22Rv1 (cell line): ENCODE results near the gene AMBRA1.

Experiments used
- H3K27ac ChIP-seq: fragments of 450-650 bp; 2 replicates; pipeline ENCODE4 v1.5.1; 2017
- CTCF ChIP-seq: fragments of 450-650 bp; IDR thresholded peaks from 2 replicates; pipeline ENCODE4 v1.5.1; 2017; ENCODE audit warnings: mild to moderate bottlenecking
- ZFX ChIP-seq: fragments of 450-650 bp; IDR thresholded peaks from 2 replicates; pipeline ENCODE4 v1.6.1; 2017; ENCODE audit warnings: antibody characterized with exemption, borderline replicate concordance

AMBRA1 gene

DNA sequence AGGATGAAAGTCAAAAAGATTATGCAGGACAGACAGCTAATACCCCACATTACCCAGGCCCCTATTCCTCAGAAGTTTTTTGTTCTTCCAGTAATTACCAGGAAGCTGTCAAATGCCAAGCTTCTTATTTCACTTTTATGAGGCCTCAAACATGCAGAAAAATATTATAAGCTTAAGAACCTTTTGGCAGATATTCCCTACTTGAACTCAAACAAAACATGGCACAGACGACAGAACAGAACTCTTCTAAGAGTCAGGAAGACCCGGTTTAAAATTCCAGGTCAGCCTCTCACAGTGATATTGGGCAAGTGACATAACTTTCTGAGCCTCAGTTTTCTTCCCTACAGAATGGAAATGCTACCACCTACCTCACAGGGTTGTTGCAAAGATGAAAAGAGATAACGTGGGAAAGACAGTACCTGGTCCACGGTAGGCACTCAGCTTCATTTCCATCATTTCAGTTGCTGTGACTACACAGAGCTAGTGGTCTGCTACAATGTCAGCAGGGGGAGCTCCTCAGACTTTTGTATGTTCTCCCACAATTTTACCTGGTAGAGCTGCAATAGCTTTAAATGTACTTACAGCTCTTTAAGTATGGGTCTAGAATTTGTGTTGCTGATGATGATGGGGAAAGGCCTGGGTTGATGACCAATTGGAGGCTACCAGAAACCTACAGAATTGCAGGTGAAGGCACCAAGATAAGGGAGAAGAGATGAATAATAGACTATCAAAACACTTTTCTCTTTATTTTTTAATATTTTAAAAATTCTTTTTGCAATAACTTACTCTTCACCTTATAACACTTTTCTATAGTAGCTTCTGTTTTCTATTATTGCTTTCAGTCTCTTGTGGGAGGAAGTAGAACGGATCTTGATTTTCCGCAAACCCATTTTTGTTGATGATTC lies 103.9 kb downstream of the AMBRA1 start:
- no peak overlapping the region for H3K27ac ChIP-seq
- TF ChIP-seq ZFX (no peak), CTCF (peak; percentile 68)

DNA sequence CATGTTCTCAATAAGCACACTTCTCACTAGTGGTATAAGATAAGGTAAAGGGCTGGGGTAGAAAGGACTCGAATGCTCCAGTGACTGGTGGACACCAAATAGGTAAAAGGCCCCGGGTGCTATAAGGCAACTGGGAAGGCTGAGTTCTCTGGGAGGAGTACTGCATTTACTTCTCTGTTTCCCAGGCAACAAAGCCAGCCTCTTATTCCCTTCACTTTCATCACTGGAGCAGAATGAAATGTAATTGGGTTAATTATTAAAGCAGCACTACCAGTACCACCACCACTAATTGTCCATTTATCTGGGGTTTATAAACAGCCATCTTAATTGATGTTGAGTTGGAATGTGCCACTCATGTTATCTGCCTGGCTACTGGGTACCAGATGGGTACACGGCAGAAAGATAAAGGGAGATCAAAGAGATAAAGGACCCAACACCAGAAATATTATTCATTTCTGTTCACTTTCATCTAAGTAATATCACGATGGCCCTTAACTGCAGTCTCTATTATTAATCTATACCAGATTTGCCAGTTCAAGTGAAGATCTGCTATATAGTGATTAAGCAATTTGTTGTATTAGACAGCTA lies 107.9 kb downstream of the AMBRA1 start:
- H3K27ac ChIP-seq: no peak overlapping the region
- no peak for TF ChIP-seq CTCF
- TF ChIP-seq ZFX: no peak

DNA sequence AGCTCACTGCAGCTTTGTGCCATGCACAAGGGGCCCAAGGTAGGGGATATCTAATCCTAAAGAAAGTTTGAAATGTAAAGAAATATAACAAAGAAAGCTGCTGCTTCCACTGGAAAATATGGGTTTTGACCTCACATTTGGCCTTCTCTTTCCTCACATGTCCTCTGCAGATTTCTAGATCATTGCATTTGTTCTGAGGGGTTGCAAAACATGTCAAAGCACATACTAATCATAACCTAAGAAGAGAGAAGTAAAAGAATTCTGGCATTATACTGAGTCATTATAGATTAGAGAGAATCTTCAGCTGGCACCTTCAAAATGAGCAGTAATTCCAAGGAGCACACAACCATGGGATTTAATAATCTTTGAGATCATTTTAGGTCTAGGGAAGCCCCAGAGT lies 109.7 kb downstream of the AMBRA1 start:
- H3K27ac ChIP-seq: no peak overlapping the region

DNA sequence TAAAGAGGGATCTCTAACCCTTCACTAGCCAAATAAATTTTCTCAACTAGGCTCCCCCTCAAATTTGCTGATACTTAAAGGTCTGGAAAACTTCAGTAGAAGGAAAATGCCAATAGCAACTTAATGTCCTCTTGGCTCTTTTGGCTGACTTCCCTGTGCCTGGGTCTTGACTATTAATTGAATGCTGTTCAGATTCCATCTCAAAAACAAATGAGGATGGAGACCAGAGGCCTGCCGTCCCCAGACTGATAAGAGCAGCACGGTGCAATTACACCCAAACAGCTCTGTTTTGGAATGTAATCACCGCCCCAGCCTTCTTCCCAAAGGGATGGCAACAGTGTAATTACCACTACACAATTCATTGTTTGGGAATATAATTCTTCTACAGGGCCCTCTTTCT lies 112.9 kb downstream of the AMBRA1 start:
- no peak overlapping the region for H3K27ac ChIP-seq
- no peak for TF ChIP-seq CTCF
- TF ChIP-seq ZFX: no peak

More for the DNA sequence above, 109.7 kb downstream of the AMBRA1 start:
- TF ChIP-seq CTCF (no peak), ZFX (no peak)

- TF ChIP-seq ZFX: no peak
- TF ChIP-seq CTCF: no peak
- H3K27ac ChIP-seq: no peak overlapping the region
These were observed 113.6 kb downstream of the AMBRA1 start for GRCh38 chr11:46480166-46480726.

- TF ChIP-seq CTCF (no peak), ZFX (no peak)
- no peak overlapping the region for H3K27ac ChIP-seq
These were observed 114.2 kb downstream of the AMBRA1 start for GRCh38 chr11:46479601-46480000.

DNA sequence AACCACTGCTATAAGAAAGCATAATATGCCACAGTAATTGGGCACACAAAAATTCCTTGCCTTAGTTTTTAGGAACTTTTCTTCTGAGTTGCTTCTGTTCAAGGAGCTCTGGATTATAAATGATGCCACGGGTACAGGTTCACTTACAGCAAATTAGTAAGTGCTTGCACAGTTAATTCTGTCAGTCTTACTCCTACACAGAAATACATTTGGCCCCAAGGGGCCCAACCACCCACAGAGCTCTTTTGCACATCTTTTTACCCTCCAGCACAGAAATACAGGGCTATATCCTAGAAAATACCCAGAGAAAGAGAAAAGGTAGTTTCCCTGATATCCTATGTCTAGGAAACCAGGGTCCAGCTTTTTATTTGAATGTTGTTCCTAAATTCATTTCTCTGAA lies 115.6 kb downstream of the AMBRA1 start:
- TF ChIP-seq ZFX: no peak
- no peak for TF ChIP-seq CTCF

More for the DNA sequence above, 115.6 kb downstream of the AMBRA1 start:
- no peak overlapping the region for H3K27ac ChIP-seq
